ENCODE data around the gene PHTF2.

GRCh38 chr7:77933394-77933793 lies 134.8 kb downstream of the PHTF2 start:
- TF ChIP-seq CTCF (IDR thresholded peaks at IDR 0.05; ENCODE audit: poor library complexity) (no peak), EZH2 (IDR thresholded peaks at IDR 0.05; ENCODE audit: borderline replicate concordance) (no peak), EZH2phosphoT487 (IDR thresholded peaks at IDR 0.05; ENCODE audit: low read depth, severe bottlenecking, unreplicated experiment) (no peak)

Data from hepatocyte (in vitro differentiated cells).